GM13976 (cell line): ENCODE results near the gene LAMA5.
A peak's percentile ranks its signal among the peaks of the same experiment; 100 is the strongest.

ENCODE experiments used
- DNase-seq: peaks from one replicate; pipeline ENCODE4 v3.0.0; 2012; ENCODE audit warnings: low spot score
- in situ Hi-C: fragments of 300-500 bp; cut with MboI; formaldehyde crosslinking; loops from one replicate; pipeline ENCODE4 v1.12.0; 2022; ENCODE audit warnings: low sequenced_read_pairs, mixed read lengths, inconsistent platforms; ENCODE audit not compliant: unreplicated experiment
- TF ChIP-seq, protein P1 (sequence below): IDR thresholded peaks from 2 replicates; pipeline ENCODE4 v1.5.1; 2012; ENCODE audit warnings: borderline replicate concordance, mild to moderate bottlenecking; ENCODE audit not compliant: insufficient read depth; ENCODE audit errors: extremely low read depth, missing control alignments, control extremely low read depth

LAMA5 gene

DNA sequence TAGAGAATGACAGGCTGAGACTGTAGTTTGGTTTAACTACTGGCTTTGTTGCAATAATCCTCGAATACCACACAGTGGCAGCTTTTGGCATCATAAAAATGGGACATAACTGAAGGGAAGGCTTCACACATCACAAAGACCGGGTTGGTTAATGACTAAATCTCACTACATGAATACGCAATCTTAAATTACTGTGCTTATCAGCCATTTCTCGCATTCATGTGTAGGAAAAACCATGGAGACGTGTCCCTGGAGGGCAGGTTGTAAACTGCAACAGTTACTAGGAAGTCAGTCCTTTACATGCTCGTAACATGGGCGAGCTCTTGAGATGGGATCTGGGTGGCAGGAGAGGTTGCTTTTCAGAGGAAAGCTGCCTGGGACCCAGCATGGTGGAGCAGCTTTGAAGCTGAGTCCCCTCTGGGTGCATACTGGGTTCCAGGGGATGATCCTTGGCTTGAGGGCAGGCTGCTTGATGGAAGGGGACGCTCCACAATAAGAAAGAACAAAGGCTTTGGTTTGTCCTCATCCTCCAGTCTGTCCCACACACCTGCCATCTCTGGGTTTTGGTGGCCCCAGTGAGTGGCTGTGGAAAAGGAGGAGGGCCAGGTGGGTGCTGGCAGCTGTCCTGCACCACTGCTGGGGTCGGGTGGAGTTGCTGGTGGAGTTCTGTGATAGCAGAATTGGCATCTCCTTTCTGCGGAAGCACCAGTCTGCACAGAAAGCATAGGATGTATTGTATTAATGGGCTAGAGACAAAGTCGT lies 21.9 kb upstream of the LAMA5 start:
- TF ChIP-seq, protein P1, sequence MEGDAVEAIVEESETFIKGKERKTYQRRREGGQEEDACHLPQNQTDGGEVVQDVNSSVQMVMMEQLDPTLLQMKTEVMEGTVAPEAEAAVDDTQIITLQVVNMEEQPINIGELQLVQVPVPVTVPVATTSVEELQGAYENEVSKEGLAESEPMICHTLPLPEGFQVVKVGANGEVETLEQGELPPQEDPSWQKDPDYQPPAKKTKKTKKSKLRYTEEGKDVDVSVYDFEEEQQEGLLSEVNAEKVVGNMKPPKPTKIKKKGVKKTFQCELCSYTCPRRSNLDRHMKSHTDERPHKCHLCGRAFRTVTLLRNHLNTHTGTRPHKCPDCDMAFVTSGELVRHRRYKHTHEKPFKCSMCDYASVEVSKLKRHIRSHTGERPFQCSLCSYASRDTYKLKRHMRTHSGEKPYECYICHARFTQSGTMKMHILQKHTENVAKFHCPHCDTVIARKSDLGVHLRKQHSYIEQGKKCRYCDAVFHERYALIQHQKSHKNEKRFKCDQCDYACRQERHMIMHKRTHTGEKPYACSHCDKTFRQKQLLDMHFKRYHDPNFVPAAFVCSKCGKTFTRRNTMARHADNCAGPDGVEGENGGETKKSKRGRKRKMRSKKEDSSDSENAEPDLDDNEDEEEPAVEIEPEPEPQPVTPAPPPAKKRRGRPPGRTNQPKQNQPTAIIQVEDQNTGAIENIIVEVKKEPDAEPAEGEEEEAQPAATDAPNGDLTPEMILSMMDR: no peak

GRCh38 chr20:62387933-62388635 lies 21.0 kb upstream of the LAMA5 start:
- TF ChIP-seq, protein P1: no peak
- in situ Hi-C loops: loop anchor here (10.0 kb wide), 1 partner anchor 83 kb away; the partner anchor contains the start of gene ADRM1
- DNase-seq: no peak

More for the DNA sequence above, 21.9 kb upstream of the LAMA5 start:
- in situ Hi-C loops: loop anchor here (10.0 kb wide), 1 partner anchor 84 kb away; the partner anchor contains the start of gene ADRM1
- no peak for DNase-seq

- TF ChIP-seq, protein P1: no peak
- in situ Hi-C loops: loop anchor here (10.0 kb wide), 1 partner anchor 83 kb away; the partner anchor contains the start of gene ADRM1
- no peak for DNase-seq
Measured at GRCh38 chr20:62387219-62387913, 20.3 kb upstream of the LAMA5 start.

- in situ Hi-C loops: loop anchor here (10.0 kb wide), 1 partner anchor 82 kb away; the partner anchor contains the start of gene ADRM1
- DNase-seq: peak; percentile 97
- TF ChIP-seq, protein P1: no peak
Measured at GRCh38 chr20:62386383-62387218, 19.5 kb upstream of the LAMA5 start, which contains the start of gene RPS21. Gene RPS21 (plus strand): TSS chr20:62387103. CDS start chr20:62387339, 236 bp downstream.

DNA sequence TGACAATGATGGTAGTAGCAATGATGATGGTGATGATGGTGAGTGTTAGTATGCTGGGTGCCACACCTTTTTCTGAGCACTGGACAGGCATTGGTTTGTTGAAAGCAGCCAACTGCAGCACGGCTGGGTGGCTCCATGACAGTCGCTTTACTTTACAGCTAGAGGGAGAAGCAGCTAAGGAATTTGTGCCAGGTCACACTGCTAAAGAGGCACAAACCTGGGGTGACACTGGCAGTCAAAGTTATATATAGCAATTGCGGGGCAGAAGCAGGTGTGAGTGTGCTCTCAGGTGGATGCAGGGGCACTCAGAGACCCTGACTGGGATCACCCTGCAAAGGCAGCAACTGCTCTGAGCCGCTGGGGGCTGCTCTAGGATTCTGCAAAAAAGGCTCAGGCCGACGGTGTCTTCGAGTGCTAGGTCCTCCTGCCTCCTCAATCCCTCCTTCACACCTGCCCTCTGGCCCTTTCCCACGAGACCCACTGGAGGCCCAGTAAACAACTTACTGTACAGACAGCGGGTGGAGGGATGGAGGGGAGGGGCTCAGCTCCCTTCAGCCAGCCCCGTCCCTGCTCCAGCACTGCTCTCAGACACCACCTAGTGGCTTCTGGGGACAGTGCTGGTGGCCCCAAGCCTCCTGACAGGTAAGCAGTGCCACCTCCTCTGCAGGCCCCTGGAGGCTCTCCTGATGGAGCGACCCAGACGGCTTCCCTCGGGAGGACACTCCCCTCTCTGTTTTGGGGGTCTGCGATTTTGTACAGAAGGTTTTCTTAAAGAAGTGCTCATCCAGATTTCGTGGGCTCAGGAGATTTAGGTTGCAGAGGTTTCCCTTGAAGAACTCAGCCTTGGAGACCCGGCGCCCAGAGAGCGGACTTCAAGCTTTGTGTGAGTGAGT lies 15.4 kb upstream of the LAMA5 start:
- DNase-seq: peak; percentile 87
- in situ Hi-C loops: loop anchor here (10.0 kb wide), 1 partner anchor 78 kb away; the partner anchor contains the start of gene ADRM1
- TF ChIP-seq, protein P1: peak; percentile 93
